ENCODE results near the gene KLHDC4.

KLHDC4 gene

GRCh38 chr16:87658564-87659225 lies 107.1 kb downstream of the KLHDC4 start:
- 53 to 61% methylated on average over 12 of the region's 14 CpGs for WGBS, 2 experiments (ENCODE audit: insufficient coverage in 2 of 2)
- Histone ChIP-seq H3K36me3 (ENCODE audit: control insufficient read depth, insufficient read depth, low read length) (no peaks in the 10 kb centered on the region), H3K27ac (ENCODE audit: low read depth, low read length, severe bottlenecking) (no peak overlapping the region), H3K4me1 (ENCODE audit: control insufficient read depth, insufficient read depth, low read length, poor library complexity, severe bottlenecking) (no peaks in the 10 kb centered on the region), H3K4me3 (ENCODE audit: extremely low read depth, insufficient read depth, low read length, poor library complexity, severe bottlenecking) (no peak overlapping the region), H3K9me3 (ENCODE audit: control insufficient read depth, low read length) (no peaks in the 10 kb centered on the region)
